Heart right ventricle (tissue), 16 donors: Measurements from ENCODE around the gene TMX3. TPM values are rescaled to one million over a fixed set of nuclear protein-coding genes. Genes with fewer than 3 reads are reported as not detected.
A peak's percentile ranks its signal among the peaks of the same experiment; 100 is the strongest.

ENCODE experiments used
- ATAC-seq, 8 donors: fragments of 200-7000 bp; cut with Tn5 transposase; one replicate each; pipeline ENCODE4 v1.9.1; 2020; ENCODE audit warnings: mild to moderate bottlenecking in 8 of 8, moderate library complexity in 8 of 8, moderate number of reproducible peaks in 1 of 8
- DNase-seq, 2 donors: peaks; one replicate each; pipeline ENCODE4 v3.0.0-alpha.2; 2020
- H3K27ac ChIP-seq, 10 donors: fragments of 200-600 bp; sonication (generic) in 2 of 10; one replicate each; pipeline versions ENCODE4 v1.5.0 to v1.8.0; 2020 to 2022; ENCODE audit warnings: mild to moderate bottlenecking in 3 of 10
- H3K27me3 ChIP-seq, 7 donors: fragments of 200-600 bp; one replicate each; pipeline ENCODE4 v1.8.0; 2021 to 2022; ENCODE audit warnings: mild to moderate bottlenecking in 2 of 7
- H3K36me3 ChIP-seq, 9 donors: fragments of 200-600 bp; sonication (generic) in 1 of 9; one replicate each; pipeline versions ENCODE4 v1.5.0 to v1.8.0; 2020 to 2022; ENCODE audit warnings: mild to moderate bottlenecking in 2 of 9
- H3K4me1 ChIP-seq, 9 donors: fragments of 200-600 bp; sonication (generic) in 1 of 9; one replicate each; pipeline versions ENCODE4 v1.5.0 to v1.8.0; 2020 to 2022; ENCODE audit warnings: mild to moderate bottlenecking in 4 of 9
- H3K4me3 ChIP-seq, 10 donors: fragments of 200-600 bp; sonication (generic) in 2 of 10; one replicate each; pipeline versions ENCODE4 v1.5.0 to v1.8.0; 2020 to 2022; ENCODE audit warnings: mild to moderate bottlenecking in 7 of 10, moderate library complexity in 2 of 10
- H3K9me3 ChIP-seq, 11 donors: fragments of 200-600 bp in 10 of 11; sonication (generic) in 2 of 11; one replicate each; pipeline versions ENCODE4 v1.5.0 to v1.8.0; 2013 to 2022; ENCODE audit warnings: mild to moderate bottlenecking in 2 of 11, control low read depth in 1 of 11, moderate library complexity in 1 of 11
- CTCF ChIP-seq, 9 donors: fragments of 200-600 bp; sonication (generic) in 2 of 9; IDR thresholded peaks; one replicate each; pipeline versions ENCODE4 v1.5.0 to v1.8.0; 2021 to 2022; ENCODE audit warnings: antibody characterized with exemption in 9 of 9, mild to moderate bottlenecking in 5 of 9, moderate library complexity in 1 of 9
- WGBS, 2 donors: extraction: QIAGEN DNeasy Blood & Tissue Kit; methylation state at CpG; one replicate each; pipeline ENCODE4 v1.1.7; 2013; ENCODE audit warnings: inconsistent platforms in 1 of 2; 5-methylcytosine and 5-hydroxymethylcytosine counted together
- intact Hi-C, 10 donors: fragments of 100-400 bp; cut with DNase I; formaldehyde crosslinking; loops; one replicate each; pipeline versions ENCODE4 v1.11.1 to v1.14.2; 2022
- polyA plus RNA-seq, 2 donors: library from polyadenylated mRNA; stranded (reverse); fragments of 200-250 nt; gene quantifications; one replicate each; pipeline ENCODE4 v1.2.3, GENCODE V29; 2013
- total RNA-seq, 10 donors: library from RNA; stranded (reverse); fragmentation: NEBNext Ultra II Directional in 3 of 10; extraction: Animal tissue kit (Norgen Biotek cat#: 25700) in 3 of 10; gene quantifications; one replicate each; pipeline versions ENCODE4 v1.2.1 to v1.2.4, GENCODE V29; 2021 to 2023
- donor health status: Arrhythmogenic right ventricular cardiomyopathy.
- donor health status: ischemic (EF 13 %, LVEDD 7.1; RV severe dilation, severe dysfunction).
- donor health status: healthy with polysubstance abuse.
- donor health status: DM: no; HTN: yes; CAD: no.
- donor health status: DM: no; HTN: no; CAD: no.
- donor health status: ischemic (EF 25% LVEDD 6.9; RV normal size, moderate dysfunction).
- donor health status: ischemic (EF 25% LVEDD 5.7; RV mildly dilated, moderate dysfunction).
- donor health status: healthy.
- donor health status: DM: yes; HTN: yes; CAD: no.
- donor health status: Ischemic cardiomyopathy.
- donor health status: ischemic (EF 35%, LVEDD 5.7; RV mildly dilated, moderate dysfunction).
- donor health status: nonischemic (EF 11% LVEDD 7.7; RV severe dilation, severe dysfunction).
- donor health status: DM: yes; HTN: yes; CAD: no.
- donor health status: PGD.
- donor health status: ischemic (EF 29% LVEDD 5.4; RV normal size, mild dysfunction).
- donor health status: nonischemic (EF 23%, LVEDD 6.1; RV moderate dilation, normal function).

TMX3 gene
- total and polyA plus RNA-seq, 12 donors: 13.3 to 38.8 (median 29.8) TPM

DNA sequence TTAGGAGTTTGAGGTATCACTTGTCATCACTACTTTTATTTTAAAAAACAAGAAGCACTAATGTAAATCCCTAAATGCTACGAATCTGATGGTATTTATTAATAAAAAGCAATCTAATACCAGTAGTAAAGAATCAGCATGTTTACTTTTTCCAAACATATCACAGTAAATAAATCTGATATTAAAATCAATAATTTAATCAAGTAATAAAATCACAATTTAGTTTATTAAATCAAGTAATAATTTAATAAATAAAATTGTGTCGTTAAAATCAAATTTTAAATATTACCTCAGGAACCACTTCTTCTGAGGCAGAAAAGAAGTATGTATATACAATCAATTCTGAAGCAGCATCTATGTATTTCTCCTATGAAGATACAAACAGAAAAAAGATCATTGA, 18.0 kb downstream of the TMX3 start:
- no peak for ATAC-seq
- 97 to 99% methylated on average over 2 of the region's 2 CpGs for WGBS, 2 donors
- Histone ChIP-seq H3K27ac (no peak overlapping the region), H3K4me3 (no peak overlapping the region), H3K9me3 (no peaks in the 10 kb centered on the region), H3K4me1 (no peaks in the 10 kb centered on the region), H3K27me3 (no peaks in the 10 kb centered on the region), H3K36me3 (peaks cover 0 to 96% (median 35%) of the 10 kb centered on the region in 9 donors)
- DNase-seq: no peak
- intact Hi-C loops: no loop called here
- TF ChIP-seq CTCF (IDR thresholded peaks at IDR 0.05): no peak

- TF ChIP-seq CTCF (IDR thresholded peaks at IDR 0.05): no peak
- Histone ChIP-seq H3K27ac (no peak overlapping the region), H3K4me3 (no peak overlapping the region), H3K9me3 (no peaks in the 10 kb centered on the region), H3K4me1 (no peaks in the 10 kb centered on the region), H3K27me3 (no peaks in the 10 kb centered on the region), H3K36me3 (peaks cover 0 to 100% (median 40%) of the 10 kb centered on the region in 9 donors)
- intact Hi-C loops: no loop called here
- 86 to 87% methylated on average over 11 of the region's 11 CpGs for WGBS, 2 donors
- DNase-seq (peak in 1 of 2 donors; percentile 20), ATAC-seq (peak in 4 of 8 donors; percentile 37 to 68 (median 55))
These were observed 20.6 kb downstream of the TMX3 start for GRCh38 chr18:68694316-68694715.

DNA sequence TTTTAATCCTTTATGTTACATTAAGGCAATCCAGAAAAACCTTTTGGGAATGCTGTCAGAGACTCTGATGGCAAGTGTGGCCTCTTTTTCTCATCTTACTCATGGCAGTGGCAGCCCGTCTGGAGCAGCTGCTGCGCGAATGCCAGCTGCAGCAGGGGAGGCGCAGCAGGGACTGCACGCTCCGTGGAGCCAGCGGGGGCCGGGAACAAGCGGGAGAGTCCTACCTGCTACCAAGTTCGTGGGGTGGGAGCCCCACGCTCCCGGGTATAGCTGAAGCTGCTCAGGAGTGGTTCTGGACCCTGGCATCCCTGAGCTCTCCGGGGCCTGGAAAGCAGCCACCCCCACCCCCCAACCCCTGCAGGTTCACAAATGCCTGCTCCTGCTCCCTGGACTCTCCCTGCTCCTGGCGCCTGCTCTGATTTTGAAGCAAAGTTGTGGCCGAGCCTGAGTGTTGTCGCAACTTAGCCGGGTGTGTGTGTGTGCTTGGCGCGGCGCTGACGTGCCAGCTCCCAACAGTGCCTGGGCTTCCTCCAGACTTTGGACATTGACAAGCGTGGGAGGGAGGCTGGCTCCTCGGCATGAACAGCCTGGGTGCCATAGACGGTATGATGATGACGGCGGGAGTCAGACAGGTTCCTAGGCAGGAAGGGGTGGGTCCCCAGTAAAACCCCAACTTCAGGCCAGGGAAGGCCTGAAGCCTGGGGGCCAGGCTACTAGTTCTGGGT, 21.7 kb downstream of the TMX3 start:
- ATAC-seq (peak in 1 of 8 donors; percentile 34), DNase-seq (no peak)
- H3K9me3 ChIP-seq: no peaks in the 10 kb centered on the region
- H3K36me3 ChIP-seq: peaks cover 0 to 100% (median 40%) of the 10 kb centered on the region in 9 donors
- intact Hi-C loops: no loop called here
- H3K27me3 ChIP-seq: no peaks in the 10 kb centered on the region
- WGBS, 2 donors: 97 to 98% methylated on average over 26 of the region's 26 CpGs
- H3K27ac ChIP-seq: no peak overlapping the region
- no peak overlapping the region for H3K4me3 ChIP-seq
- no peaks in the 10 kb centered on the region for H3K4me1 ChIP-seq
- no peak for TF ChIP-seq CTCF (IDR thresholded peaks at IDR 0.05)

GRCh38 chr18:68679528-68679927, 35.4 kb downstream of the TMX3 start:
- no peak overlapping the region for H3K4me3 ChIP-seq
- 93 to 97% methylated on average over 1 of the region's 1 CpG for WGBS, 2 donors
- H3K27me3 ChIP-seq: no peaks in the 10 kb centered on the region
- no peaks in the 10 kb centered on the region for H3K9me3 ChIP-seq
- peaks cover 0 to 100% (median 47%) of the 10 kb centered on the region in 9 donors for H3K36me3 ChIP-seq
- DNase-seq: no peak
- no peak for TF ChIP-seq CTCF (IDR thresholded peaks at IDR 0.05)
- intact Hi-C loops: no loop called here
- H3K27ac ChIP-seq: peak overlapping the region in 2 of 10 donors; percentile 1 to 8
- peaks cover 0 to 6% (median 0%) of the 10 kb centered on the region in 9 donors for H3K4me1 ChIP-seq
- ATAC-seq: peak in 4 of 8 donors; percentile 15 to 63 (median 40)
